NCI-H748 (cell line): ENCODE results near the gene GUCA1A.

Experiments used
- DNase-seq: peaks from one replicate; lab custom pipeline; 2025; ENCODE audit not compliant: unreplicated experiment; lab: John Stamatoyannopoulos, UW

GUCA1A gene

GRCh38 chr6:42173101-42173500, at the start of gene GUCA1A:
Gene GUCA1A (plus strand): TSS chr6:42173364. CDS start chr6:42173614, 250 bp downstream.
- no peak for DNase-seq

- DNase-seq = no peak
These were observed 49.6 kb upstream of the GUCA1A start for GRCh38 chr6:42123379-42124103.

GRCh38 chr6:42124223-42124836, 48.8 kb upstream of the GUCA1A start:
- no peak for DNase-seq

GRCh38 chr6:42125231-42125630, 47.9 kb upstream of the GUCA1A start:
- no peak for DNase-seq

GRCh38 chr6:42125663-42126062, 47.5 kb upstream of the GUCA1A start:
- no peak for DNase-seq

GRCh38 chr6:42128460-42129359, 44.5 kb upstream of the GUCA1A start:
- no peak for DNase-seq

GRCh38 chr6:42129360-42129676, 43.8 kb upstream of the GUCA1A start:
- DNase-seq = no peak

GRCh38 chr6:42131531-42131930, 41.6 kb upstream of the GUCA1A start:
- no peak for DNase-seq

- no peak for DNase-seq
These were observed 39.2 kb upstream of the GUCA1A start for GRCh38 chr6:42133926-42134325.

GRCh38 chr6:42135161-42135560, 38.0 kb upstream of the GUCA1A start:
- DNase-seq = no peak

GRCh38 chr6:42135722-42136121, 37.4 kb upstream of the GUCA1A start:
- no peak for DNase-seq

GRCh38 chr6:42136508-42137193, 36.5 kb upstream of the GUCA1A start:
- DNase-seq = no peak

- no peak for DNase-seq
These were observed 35.9 kb upstream of the GUCA1A start for GRCh38 chr6:42137194-42137753.

- no peak for DNase-seq
These were observed 35.0 kb upstream of the GUCA1A start for GRCh38 chr6:42138190-42138589.

- DNase-seq = peak; percentile 30
These were observed 34.2 kb upstream of the GUCA1A start for GRCh38 chr6:42138630-42139619.

- DNase-seq = no peak
These were observed 33.1 kb upstream of the GUCA1A start for GRCh38 chr6:42140032-42140431.

GRCh38 chr6:42140756-42141602, 32.2 kb upstream of the GUCA1A start:
- no peak for DNase-seq

GRCh38 chr6:42141603-42142117, 31.5 kb upstream of the GUCA1A start:
- DNase-seq = peak; percentile 50
